ENCODE data around the gene TMEM72. TPM values are rescaled to one million over a fixed set of nuclear protein-coding genes. Genes with fewer than 3 reads are reported as not detected.
A peak's percentile ranks its signal among the peaks of the same experiment; 100 is the strongest.

TMEM72 gene
- total and polyA plus RNA-seq, 2 of the 13 experiments (the other 11 are each of a cell fraction or from before 2014, with no cell fraction given), result 0.04 TPM; not detected in 1

DNA sequence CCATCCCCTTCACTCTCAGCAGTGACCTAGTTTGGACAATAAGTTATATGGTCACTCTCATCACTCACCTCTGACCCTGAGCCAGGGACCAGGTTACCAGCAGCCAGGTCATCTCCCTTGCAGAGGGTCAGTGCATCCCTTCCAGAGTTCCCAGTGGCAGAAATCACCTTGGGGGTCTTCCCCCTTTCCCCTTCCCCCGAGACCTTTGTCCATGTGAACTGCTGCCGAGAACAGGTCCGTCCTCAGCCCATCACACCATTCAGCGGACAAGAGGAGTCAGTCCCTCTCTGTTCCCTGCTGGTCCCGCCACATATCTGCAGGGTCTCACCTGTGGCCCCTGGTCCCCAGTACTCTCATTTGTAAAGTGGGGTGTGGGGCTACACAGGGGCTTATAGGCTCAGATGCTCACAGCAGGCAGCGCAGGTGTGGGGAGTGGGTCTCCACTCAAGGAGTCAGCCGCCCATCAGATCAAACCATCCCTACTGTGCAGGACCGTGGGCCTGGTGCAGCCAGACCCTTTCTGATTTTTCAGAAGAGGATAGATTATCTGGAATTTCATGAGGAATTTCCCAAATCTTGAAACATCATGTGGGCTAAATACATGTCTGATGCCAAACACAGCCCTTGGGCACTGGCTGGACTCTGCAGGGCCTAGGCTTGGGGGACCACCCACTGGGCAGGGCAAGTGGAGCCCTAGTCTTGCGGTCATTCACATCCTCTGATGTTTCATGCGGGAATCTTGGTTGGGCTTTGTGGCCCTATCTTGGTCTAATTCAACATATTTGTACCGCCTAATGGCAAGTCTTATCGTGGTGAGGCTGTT lies 61.0 kb downstream of the TMEM72 start (continued):
- TF ChIP-seq ZNF160 (CRISPR knock-in tag; IDR thresholded peaks at IDR 0.05) (no peak), POLR2AphosphoS2 (IDR thresholded peaks at IDR 0.05; ENCODE audit: low read depth, low read length) (peak; percentile 31; the same call in 1 of the 2 replicates), ZNF589 (CRISPR knock-in tag; conservative IDR thresholded peaks at IDR 0.05) (no peak), ZNF670 (CRISPR knock-in tag; IDR thresholded peaks at IDR 0.05; ENCODE audit: borderline replicate concordance) (no peak), ZNF761 (CRISPR knock-in tag; conservative IDR thresholded peaks at IDR 0.05) (no peak)

DNA sequence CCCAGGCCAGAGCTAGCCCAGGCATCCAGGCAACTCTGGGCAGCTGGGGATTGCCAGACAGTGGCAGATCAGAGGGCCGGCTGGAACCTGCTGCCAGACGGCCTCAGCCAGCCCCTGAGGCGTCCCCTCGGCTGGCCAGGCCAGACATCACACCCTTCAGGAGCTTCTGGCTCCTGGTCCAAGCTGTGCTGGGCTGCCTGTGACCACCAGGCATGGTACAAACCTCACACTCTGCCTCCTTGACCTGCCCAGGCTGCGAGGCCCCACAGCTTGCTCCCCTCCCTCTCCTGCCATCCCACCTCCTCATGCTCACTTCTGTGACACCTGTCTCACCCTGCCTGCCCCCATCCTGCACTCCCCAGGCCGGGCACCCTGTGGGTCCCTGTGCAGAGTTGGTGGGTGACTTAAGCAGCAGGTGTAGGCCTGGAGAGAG lies 61.8 kb downstream of the TMEM72 start:
- BruUV-seq (replicated peaks), result no TSS peak
- H2AFZ ChIP-seq (ENCODE audit: low read length), result no peak overlapping the region
- H3K9me3 ChIP-seq (ENCODE audit: low read length), result no peaks in the 10 kb centered on the region
- CTCF ChIA-PET (ENCODE audit: low intra/inter-chr PET ratio, low total read pairs), result interaction anchor here (3.8 kb wide), 1 partner anchor 40 kb away, joined by 64 read pairs; no protein-coding TSS in a partner anchor
- no peak overlapping the region for H3K27ac ChIP-seq (ENCODE audit: extremely low read length, insufficient read depth, low read length)
- TF ChIP-seq, protein P1, sequence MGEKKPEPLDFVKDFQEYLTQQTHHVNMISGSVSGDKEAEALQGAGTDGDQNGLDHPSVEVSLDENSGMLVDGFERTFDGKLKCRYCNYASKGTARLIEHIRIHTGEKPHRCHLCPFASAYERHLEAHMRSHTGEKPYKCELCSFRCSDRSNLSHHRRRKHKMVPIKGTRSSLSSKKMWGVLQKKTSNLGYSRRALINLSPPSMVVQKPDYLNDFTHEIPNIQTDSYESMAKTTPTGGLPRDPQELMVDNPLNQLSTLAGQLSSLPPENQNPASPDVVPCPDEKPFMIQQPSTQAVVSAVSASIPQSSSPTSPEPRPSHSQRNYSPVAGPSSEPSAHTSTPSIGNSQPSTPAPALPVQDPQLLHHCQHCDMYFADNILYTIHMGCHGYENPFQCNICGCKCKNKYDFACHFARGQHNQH (CRISPR knock-in tag; IDR thresholded peaks at IDR 0.05), result no peak
- TF ChIP-seq HOXD1 (CRISPR knock-in tag; IDR thresholded peaks at IDR 0.05) (no peak), HMG20A (CRISPR knock-in tag; IDR thresholded peaks at IDR 0.05; ENCODE audit: borderline replicate concordance) (no peak), CBX2 (IDR thresholded peaks at IDR 0.05; ENCODE audit: low read depth, low read length) (no peak), CBX2 (CRISPR knock-in tag; IDR thresholded peaks at IDR 0.05; ENCODE audit: low read depth) (no peak), FOXO1 (CRISPR knock-in tag; IDR thresholded peaks at IDR 0.05) (no peak), RBFOX2 (IDR thresholded peaks at IDR 0.05; ENCODE audit: low read depth, low read length) (peak; percentile 32; the same call in 1 of the 2 replicates), GABPB1 (CRISPR knock-in tag; IDR thresholded peaks at IDR 0.05) (0 out of 2 replicates have a peak, but pooled peaks have one; percentile 3), ZNF337 (CRISPR knock-in tag; IDR thresholded peaks at IDR 0.05; ENCODE audit: borderline replicate concordance, low read depth) (no peak), MED1 (CRISPR knock-in tag; IDR thresholded peaks at IDR 0.05) (no peak), AGO2 (optimal IDR thresholded peaks at IDR 0.05; ENCODE audit: low read depth, low read length) (peak; percentile 71), MTF2 (CRISPR knock-in tag; IDR thresholded peaks at IDR 0.05; ENCODE audit: borderline replicate concordance) (no peak), TMF1 (CRISPR knock-in tag; IDR thresholded peaks at IDR 0.05; ENCODE audit: low read depth) (no peak), RBM22 (optimal IDR thresholded peaks at IDR 0.05; ENCODE audit: low read length) (no peak), ZNF674 (CRISPR knock-in tag; IDR thresholded peaks at IDR 0.05; ENCODE audit: low read depth) (no peak)
- TF ChIP-seq, protein P2, sequence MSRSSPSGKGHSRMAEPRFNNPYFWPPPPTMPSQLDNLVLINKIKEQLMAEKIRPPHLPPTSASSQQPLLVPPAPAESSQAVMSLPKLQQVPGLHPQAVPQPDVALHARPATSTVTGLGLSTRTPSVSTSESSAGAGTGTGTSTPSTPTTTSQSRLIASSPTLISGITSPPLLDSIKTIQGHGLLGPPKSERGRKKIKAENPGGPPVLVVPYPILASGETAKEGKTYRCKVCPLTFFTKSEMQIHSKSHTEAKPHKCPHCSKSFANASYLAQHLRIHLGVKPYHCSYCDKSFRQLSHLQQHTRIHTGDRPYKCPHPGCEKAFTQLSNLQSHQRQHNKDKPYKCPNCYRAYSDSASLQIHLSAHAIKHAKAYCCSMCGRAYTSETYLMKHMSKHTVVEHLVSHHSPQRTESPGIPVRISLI (CRISPR knock-in tag; IDR thresholded peaks at IDR 0.05; ENCODE audit: borderline replicate concordance), result no peak
- H3K9ac ChIP-seq (ENCODE audit: insufficient read depth, low read depth, low read length), result no peak overlapping the region
- in situ Hi-C loops (cut with HindIII; ENCODE audit: extremely low pct_ligation_motif_present, low pct_unique_long_range_greater_than_20kb) (loop anchor here (25.0 kb wide), 1 partner anchor 1561 kb away; the partner anchor contains the start of gene HNRNPF), intact Hi-C loops (cut with micrococcal nuclease; ENCODE audit: unreplicated experiment) (no loop called here)
- no peak; the same call in 2 of the 3 replicates for ATAC-seq
- DNase-seq (ENCODE audit: low spot score), result no peak
- FAIRE-seq, result no peak
- POLR2A ChIA-PET, result interaction anchor here (10.2 kb wide), 2 partner anchors 10 to 38 kb away, joined by 215 to 407 read pairs; partner anchors contain the start of gene RASSF4
- H3K4me1 ChIP-seq (ENCODE audit: insufficient read depth, low read length), result peaks cover 45% of the 10 kb centered on the region
- H3K36me3 ChIP-seq (replicated peaks in 1 of 2; ENCODE audit: control insufficient read depth in 1 of 2, insufficient read depth in 2 of 2, low read length in 2 of 2), result peaks cover 19 to 61% of the 10 kb centered on the region in 2 experiments; a peak in 4 of 5 replicates
- no peaks in the 10 kb centered on the region; a peak in 1 of 5 replicates for H3K27me3 ChIP-seq (ENCODE audit: control insufficient read depth in 1 of 2, insufficient read depth in 2 of 2, low read length in 2 of 2)
- H3K79me2 ChIP-seq (ENCODE audit: insufficient read depth, low read length), result peaks cover 30% of the 10 kb centered on the region
- H4K20me1 ChIP-seq (ENCODE audit: insufficient read depth, low read length), result peaks cover 39% of the 10 kb centered on the region
- WGBS (ENCODE audit: low lambda C conversion rate), result 100% methylated on average over 2 of the region's 6 CpGs
- no peak overlapping the region for H3K4me2 ChIP-seq (ENCODE audit: low read depth, low read length)
- H3K4me3 ChIP-seq (replicated peaks in 1 of 3; ENCODE audit: insufficient read depth in 1 of 3, low read depth in 2 of 3, low read length in 3 of 3), result no peak overlapping the region
